Glutamatergic neuron (in vitro differentiated cells): Measurements from ENCODE around the gene TRPV4. TPM values are rescaled to one million over a fixed set of nuclear protein-coding genes. Genes with fewer than 3 reads are reported as not detected.

Experiments
- DNase-seq: peaks from one replicate; pipeline ENCODE4 v3.0.0; 2022
- H3K27ac Mint-ChIP-seq: one replicate; pipeline ENCODE4 v1.8.0; 2020; ENCODE audit warnings: mild to moderate bottlenecking, mixed read lengths, inconsistent platforms; ENCODE audit not compliant: unreplicated experiment
- H3K27me3 Mint-ChIP-seq: one replicate; pipeline ENCODE4 v1.8.0; 2020; ENCODE audit warnings: mild to moderate bottlenecking, moderate library complexity, mixed read lengths, inconsistent platforms; ENCODE audit not compliant: unreplicated experiment
- H3K36me3 Mint-ChIP-seq: one replicate; pipeline ENCODE4 v1.8.0; 2020; ENCODE audit warnings: mild to moderate bottlenecking, mixed read lengths, inconsistent platforms; ENCODE audit not compliant: unreplicated experiment
- H3K4me1 Mint-ChIP-seq: one replicate; pipeline ENCODE4 v1.8.0; 2020; ENCODE audit warnings: mild to moderate bottlenecking, low read depth, mixed read lengths, inconsistent platforms; ENCODE audit not compliant: unreplicated experiment
- H3K4me3 Mint-ChIP-seq: one replicate; pipeline ENCODE4 v1.8.0; 2020; ENCODE audit warnings: mild to moderate bottlenecking, mixed read lengths, inconsistent platforms; ENCODE audit not compliant: unreplicated experiment
- H3K9me3 Mint-ChIP-seq: one replicate; pipeline ENCODE4 v1.8.0; 2020; ENCODE audit warnings: mild to moderate bottlenecking, moderate library complexity, mixed read lengths, inconsistent platforms; ENCODE audit not compliant: unreplicated experiment
- CTCF ChIP-seq: fragments of 200-600 bp; sonication (generic); IDR thresholded peaks from one replicate; pipeline ENCODE4 v1.5.0; 2021; ENCODE audit not compliant: partially characterized antibody, unreplicated experiment
- total RNA-seq: library from RNA; stranded (reverse); fragmentation: NEBNext Ultra II Directional; extraction: Animal tissue kit (Norgen Biotek cat#: 25700); gene quantifications from one replicate; pipeline ENCODE4 v1.2.1, GENCODE V29; 2021; ENCODE audit not compliant: unreplicated experiment

TRPV4 gene
- total RNA-seq, 1 donor from 2014 or later = 0.17 TPM

GRCh38 chr12:109844983-109845823, 12.0 kb upstream of the TRPV4 start:
- peaks cover 4% of the 10 kb centered on the region for H3K9me3 Mint-ChIP-seq
- TF ChIP-seq CTCF = peak; percentile 99
- H3K36me3 Mint-ChIP-seq = no peaks in the 10 kb centered on the region
- no peak overlapping the region for H3K27ac Mint-ChIP-seq
- peak; percentile 92 for DNase-seq
- no peak overlapping the region for H3K4me3 Mint-ChIP-seq
- H3K4me1 Mint-ChIP-seq = no peaks in the 10 kb centered on the region
- H3K27me3 Mint-ChIP-seq = peaks cover 3% of the 10 kb centered on the region

DNA sequence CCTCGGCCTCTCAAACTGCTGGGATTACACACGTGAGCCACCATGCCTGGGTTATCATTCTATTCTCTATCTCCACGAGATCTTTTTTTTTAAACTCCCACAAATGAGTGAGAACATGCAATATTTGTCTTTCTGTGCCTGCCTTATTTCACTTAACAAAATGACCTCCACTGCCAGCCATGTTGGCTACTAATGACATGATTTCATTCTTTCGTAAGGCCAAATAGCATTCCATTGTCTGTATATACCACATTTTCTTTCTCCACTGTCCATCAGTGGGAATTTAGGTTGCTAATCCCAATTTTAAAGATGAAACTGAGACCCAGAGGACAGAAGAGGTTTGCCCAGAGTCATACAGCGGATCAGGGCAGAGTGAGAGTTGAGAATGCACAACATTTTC, 10.9 kb upstream of the TRPV4 start:
- no peak overlapping the region for H3K4me3 Mint-ChIP-seq
- TF ChIP-seq CTCF = no peak
- no peaks in the 10 kb centered on the region for H3K4me1 Mint-ChIP-seq
- H3K9me3 Mint-ChIP-seq = peaks cover 4% of the 10 kb centered on the region
- no peak for DNase-seq
- no peaks in the 10 kb centered on the region for H3K27me3 Mint-ChIP-seq
- H3K36me3 Mint-ChIP-seq = no peaks in the 10 kb centered on the region
- H3K27ac Mint-ChIP-seq = no peak overlapping the region

DNA sequence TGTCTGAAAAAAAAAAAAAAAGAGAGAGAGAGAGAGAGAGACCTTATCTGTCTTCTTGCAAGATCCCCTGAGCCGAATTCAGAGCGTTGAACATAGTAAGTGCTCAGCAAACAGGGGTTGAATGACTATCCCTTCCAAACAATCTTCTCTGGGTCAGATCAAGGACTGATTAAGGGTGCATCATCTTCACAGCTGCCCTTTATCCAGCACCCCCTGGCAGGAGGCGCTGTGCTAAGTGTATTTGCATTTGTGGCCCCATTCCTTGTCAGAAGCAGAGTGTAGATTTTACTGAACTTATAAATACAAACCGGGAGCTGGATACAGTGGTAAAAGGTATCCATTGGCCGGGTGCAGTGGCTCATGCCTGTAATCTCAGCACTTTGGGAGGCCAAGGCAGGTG, 8.8 kb upstream of the TRPV4 start:
- Mint-ChIP-seq H3K36me3 (no peaks in the 10 kb centered on the region), H3K27me3 (peaks cover 1% of the 10 kb centered on the region), H3K27ac (no peak overlapping the region), H3K4me1 (no peaks in the 10 kb centered on the region), H3K9me3 (peaks cover 5% of the 10 kb centered on the region), H3K4me3 (no peak overlapping the region)
- no peak for TF ChIP-seq CTCF
- no peak for DNase-seq

DNA sequence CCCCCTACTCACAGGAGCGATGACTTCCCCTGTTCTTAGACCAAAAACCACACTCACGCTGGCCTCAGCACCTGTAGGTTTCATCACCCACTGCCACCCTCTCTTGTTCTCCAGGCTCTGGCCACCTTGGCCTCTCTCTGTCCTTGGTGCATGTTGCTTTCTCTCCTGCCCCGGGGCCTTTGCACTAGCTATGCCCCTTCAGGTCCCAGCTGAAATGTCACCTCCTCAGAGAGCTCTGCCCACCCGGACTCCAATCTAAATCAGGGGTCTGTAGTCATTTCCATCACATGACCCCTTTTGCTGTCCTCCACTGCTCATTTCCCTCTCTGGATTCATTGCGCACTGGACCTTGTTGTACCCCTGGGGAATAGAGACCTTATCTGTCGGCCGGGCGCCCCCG, 8.2 kb upstream of the TRPV4 start:
- no peak overlapping the region for H3K4me3 Mint-ChIP-seq
- H3K27me3 Mint-ChIP-seq = peaks cover 1% of the 10 kb centered on the region
- no peak for DNase-seq
- no peak for TF ChIP-seq CTCF
- H3K27ac Mint-ChIP-seq = no peak overlapping the region
- peaks cover 5% of the 10 kb centered on the region for H3K9me3 Mint-ChIP-seq
- no peaks in the 10 kb centered on the region for H3K4me1 Mint-ChIP-seq
- no peaks in the 10 kb centered on the region for H3K36me3 Mint-ChIP-seq

DNA sequence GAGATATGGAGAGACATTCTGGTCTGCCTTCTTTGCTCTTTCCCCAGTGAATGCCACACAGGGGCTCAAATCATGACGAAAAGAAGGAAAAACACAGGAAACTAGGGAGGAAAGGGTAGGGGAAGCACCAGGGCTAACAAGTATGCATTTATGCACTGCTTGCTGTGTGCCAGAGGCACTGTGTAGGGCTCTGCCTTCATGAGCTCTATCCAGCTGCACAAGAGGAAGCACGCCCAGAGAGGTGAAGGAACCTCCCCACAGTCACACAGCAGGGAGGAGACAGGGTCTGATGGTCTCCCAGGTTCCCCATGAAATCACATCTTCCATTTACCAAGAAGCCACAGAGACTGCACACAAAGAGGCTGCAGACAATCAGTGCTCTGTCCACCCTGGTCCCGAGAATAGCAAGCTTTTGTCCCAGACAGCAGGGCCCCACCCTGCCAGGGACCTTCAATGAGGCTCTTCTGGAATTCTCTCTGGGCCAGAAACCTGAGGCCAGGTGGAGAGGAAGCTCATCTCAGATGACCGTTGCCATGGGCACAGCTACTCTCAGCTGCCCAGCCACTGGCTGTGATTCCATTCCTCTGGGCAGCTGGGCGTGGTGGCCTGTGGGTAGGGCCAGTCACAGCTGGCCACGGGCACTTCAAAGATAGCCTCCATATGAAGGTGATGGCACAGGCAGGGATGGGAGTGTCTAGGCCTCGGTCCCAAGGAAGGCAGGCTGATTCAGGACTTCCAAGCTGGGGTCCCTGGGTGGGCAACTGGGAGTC, 7.3 kb upstream of the TRPV4 start:
- no peak overlapping the region for H3K4me3 Mint-ChIP-seq
- no peaks in the 10 kb centered on the region for H3K36me3 Mint-ChIP-seq
- no peak for TF ChIP-seq CTCF
- peaks cover 3% of the 10 kb centered on the region for H3K27me3 Mint-ChIP-seq
- no peak for DNase-seq
- H3K9me3 Mint-ChIP-seq = peaks cover 5% of the 10 kb centered on the region
- H3K27ac Mint-ChIP-seq = peak overlapping the region; percentile 62
- H3K4me1 Mint-ChIP-seq = no peaks in the 10 kb centered on the region
